NCI-H526 (cell line): Measurements from ENCODE around the gene SCD5.

Experiments
- DNase-seq, 2 experiments: peaks; one replicate each; lab custom pipeline; 2025; lab: John Stamatoyannopoulos, UW

The SCD5 gene

GRCh38 chr4:82589756-82590155 lies 208.8 kb downstream of the SCD5 start:
- DNase-seq, result no peak

GRCh38 chr4:82588771-82589270 lies 209.8 kb downstream of the SCD5 start:
- no peak for DNase-seq

GRCh38 chr4:82587826-82588540 lies 210.6 kb downstream of the SCD5 start:
- DNase-seq, result no peak

GRCh38 chr4:82585690-82586435 lies 212.7 kb downstream of the SCD5 start:
- DNase-seq, result no peak

GRCh38 chr4:82584931-82585330 lies 213.7 kb downstream of the SCD5 start:
- no peak for DNase-seq

- no peak for DNase-seq
Observed at GRCh38 chr4:82583897-82584587, 214.6 kb downstream of the SCD5 start.

- no peak for DNase-seq
Observed at GRCh38 chr4:82579932-82580331, 218.7 kb downstream of the SCD5 start.
